Choroid plexus epithelial cell (primary cell): ENCODE data around the gene EIF4G1.

Source experiments
- DNase-seq: peaks from one replicate; pipeline ENCODE4 v3.0.0-alpha.2; 2010; ENCODE audit warnings: low read depth
- H3K4me3 ChIP-seq: 2 replicates; pipeline ENCODE4 v1.5.1; 2011; ENCODE audit warnings: low read depth, mild to moderate bottlenecking, control low read depth, low read length, moderate library complexity
- TF ChIP-seq, protein P1 (sequence below): conservative IDR thresholded peaks from 2 replicates; pipeline ENCODE4 v1.5.1; 2011; ENCODE audit warnings: low read depth, mild to moderate bottlenecking, control low read depth, inconsistent platforms, low read length, moderate library complexity

Gene EIF4G1

GRCh38 chr3:184377882-184378445 lies 63.6 kb downstream of the EIF4G1 start, which contains the start of gene THPO:
TSS of gene THPO (minus strand) at chr3:184378207. CDS start at chr3:184376259, 1,948 bp downstream.
- TF ChIP-seq, protein P1, sequence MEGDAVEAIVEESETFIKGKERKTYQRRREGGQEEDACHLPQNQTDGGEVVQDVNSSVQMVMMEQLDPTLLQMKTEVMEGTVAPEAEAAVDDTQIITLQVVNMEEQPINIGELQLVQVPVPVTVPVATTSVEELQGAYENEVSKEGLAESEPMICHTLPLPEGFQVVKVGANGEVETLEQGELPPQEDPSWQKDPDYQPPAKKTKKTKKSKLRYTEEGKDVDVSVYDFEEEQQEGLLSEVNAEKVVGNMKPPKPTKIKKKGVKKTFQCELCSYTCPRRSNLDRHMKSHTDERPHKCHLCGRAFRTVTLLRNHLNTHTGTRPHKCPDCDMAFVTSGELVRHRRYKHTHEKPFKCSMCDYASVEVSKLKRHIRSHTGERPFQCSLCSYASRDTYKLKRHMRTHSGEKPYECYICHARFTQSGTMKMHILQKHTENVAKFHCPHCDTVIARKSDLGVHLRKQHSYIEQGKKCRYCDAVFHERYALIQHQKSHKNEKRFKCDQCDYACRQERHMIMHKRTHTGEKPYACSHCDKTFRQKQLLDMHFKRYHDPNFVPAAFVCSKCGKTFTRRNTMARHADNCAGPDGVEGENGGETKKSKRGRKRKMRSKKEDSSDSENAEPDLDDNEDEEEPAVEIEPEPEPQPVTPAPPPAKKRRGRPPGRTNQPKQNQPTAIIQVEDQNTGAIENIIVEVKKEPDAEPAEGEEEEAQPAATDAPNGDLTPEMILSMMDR, result no peak
- no peak for DNase-seq
- H3K4me3 ChIP-seq, result no peak within 1 kb of the TSS

- no peak for DNase-seq
- TF ChIP-seq, protein P1, result no peak
- H3K4me3 ChIP-seq, result no peak overlapping the region
Observed at GRCh38 chr3:184378651-184379357, 64.4 kb downstream of the EIF4G1 start.

DNA sequence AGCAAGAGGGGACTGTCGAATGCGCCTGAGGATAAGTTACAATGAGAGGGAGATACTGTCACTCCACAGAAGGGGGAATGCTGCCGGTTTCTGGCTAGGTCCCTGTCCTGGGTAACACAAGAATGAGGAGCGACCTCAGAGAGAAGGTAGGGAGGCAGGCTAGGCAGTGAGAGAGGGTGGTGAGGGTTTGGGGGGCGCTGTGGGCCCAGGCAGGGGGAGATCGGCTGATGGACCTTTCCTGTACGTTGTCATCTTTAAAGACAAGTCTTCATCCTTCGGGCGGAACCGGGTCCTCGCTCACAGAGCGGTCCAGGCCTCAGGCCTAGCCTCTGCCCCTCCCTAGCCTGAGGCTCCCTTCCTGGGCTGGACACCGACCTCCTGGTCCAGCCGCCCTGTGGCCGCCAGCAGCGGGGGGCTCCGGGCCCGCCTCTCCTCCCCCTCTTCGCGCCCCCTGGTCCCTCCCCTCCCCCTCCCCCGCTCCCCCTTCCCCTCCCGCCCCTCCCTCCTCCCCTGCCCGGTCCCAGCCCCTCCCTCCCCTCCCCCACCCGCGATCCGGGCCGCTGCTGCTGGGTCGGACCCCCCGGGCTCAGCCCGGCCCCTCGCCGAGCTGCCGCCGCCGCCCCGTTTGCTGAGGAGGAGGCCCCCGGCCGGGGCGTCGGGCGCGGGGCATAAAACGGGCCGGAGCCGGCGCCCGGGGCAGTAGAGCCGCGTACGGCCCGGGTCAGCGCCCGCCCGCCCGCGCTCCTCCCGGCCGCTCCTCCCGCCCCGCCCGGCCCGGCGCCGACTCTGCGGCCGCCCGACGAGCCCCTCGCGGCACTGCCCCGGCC lies 65.2 kb downstream of the EIF4G1 start, which contains the start of gene CHRD:
Gene CHRD, plus strand, starts transcription at position 697 of the 827 bp plus-strand sequence. CDS start 265 bp downstream, outside the sequence.
- no peak for DNase-seq
- TF ChIP-seq, protein P1, result no peak
- H3K4me3 ChIP-seq, result no peak within 1 kb of the TSS

- H3K4me3 ChIP-seq, result no peak overlapping the region
- DNase-seq, result no peak
- TF ChIP-seq, protein P1, result no peak
Observed at GRCh38 chr3:184380185-184380626, 65.8 kb downstream of the EIF4G1 start.

DNA sequence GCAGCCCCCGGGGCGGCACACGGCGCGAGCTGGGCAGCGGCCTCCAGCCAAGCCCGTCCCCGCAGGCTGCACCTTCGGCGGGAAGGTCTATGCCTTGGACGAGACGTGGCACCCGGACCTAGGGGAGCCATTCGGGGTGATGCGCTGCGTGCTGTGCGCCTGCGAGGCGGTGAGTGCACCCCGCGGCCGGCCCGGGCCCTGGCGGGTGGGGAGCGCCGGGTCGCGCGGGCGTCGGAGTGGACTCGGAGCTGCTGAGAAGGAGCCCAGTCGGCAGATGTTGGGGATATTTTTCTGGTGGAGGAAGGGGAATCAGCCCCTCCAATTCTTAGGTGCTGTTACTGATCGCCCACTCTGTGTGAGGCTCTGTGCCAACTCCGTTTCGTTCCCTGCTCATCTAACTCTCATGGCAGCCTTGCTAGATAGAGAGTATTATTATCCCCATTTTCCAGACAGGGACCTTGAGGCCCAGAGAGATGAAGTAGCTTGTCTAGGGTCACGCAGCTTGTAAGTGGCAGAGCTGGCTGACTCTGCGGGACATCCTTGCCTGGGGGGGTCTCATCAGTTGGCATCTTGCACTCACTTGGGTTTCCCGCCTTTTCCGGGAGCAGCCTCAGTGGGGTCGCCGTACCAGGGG lies 66.3 kb downstream of the EIF4G1 start:
- no peak overlapping the region for H3K4me3 ChIP-seq
- TF ChIP-seq, protein P1, result no peak
- no peak for DNase-seq
